Pericardium fibroblast (primary cell): ENCODE data around the gene GPRIN2. TPM values are rescaled to one million over a fixed set of nuclear protein-coding genes. Genes with fewer than 3 reads are reported as not detected.

Experiments used
- total RNA-seq: library from RNA; depleted of rRNA; stranded (reverse); fragments of >200 nt; gene quantifications from 2 replicates; pipeline ENCODE4 v1.2.3, GENCODE V29; 2015

The GPRIN2 gene
- 0.58 TPM in 1 of 2 replicates, not detected in the other for total RNA-seq

DNA sequence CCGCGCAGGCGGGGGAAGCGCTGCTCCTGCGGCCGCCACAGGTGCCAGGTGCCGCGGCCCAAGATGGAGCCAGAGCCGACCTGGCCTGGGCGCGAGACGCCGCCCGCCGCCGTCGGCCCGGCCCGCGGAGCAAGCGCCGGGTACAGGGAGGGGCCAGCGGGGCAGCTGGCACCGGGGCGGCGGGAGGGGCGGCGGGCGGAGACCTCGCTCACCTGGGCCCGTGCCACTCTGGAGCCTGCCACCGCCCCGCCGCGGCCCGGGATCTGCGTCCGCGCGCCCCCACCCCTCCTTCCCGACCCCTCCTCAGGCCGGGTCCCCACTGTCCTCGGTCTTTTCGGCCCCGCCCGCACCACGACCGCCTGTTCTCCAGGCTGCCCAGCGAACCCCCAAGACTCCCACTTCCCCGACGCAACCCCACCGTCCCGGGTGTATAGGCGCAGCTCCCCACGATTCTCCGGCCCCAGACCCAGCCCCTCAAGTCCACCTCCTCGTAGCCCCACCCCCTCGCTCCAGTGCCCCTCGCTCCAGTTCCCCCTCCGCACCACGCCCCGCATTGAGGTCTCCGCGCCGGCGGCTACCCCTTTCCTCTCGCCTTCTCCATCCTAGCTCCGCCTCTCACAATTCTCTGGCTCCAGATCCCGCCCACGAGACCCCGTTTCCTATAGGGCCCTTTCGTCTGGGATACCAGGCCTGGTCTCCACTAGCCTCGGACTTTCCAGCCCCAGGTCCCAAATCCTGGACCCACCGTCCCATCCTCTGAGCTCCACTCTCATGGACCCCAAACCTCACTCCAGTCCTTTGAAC lies at the start of gene GPRIN2:
Gene GPRIN2, minus strand, starts transcription at position 144 of the 804 bp plus-strand sequence. CDS start 5,922 bp downstream, outside the sequence.

DNA sequence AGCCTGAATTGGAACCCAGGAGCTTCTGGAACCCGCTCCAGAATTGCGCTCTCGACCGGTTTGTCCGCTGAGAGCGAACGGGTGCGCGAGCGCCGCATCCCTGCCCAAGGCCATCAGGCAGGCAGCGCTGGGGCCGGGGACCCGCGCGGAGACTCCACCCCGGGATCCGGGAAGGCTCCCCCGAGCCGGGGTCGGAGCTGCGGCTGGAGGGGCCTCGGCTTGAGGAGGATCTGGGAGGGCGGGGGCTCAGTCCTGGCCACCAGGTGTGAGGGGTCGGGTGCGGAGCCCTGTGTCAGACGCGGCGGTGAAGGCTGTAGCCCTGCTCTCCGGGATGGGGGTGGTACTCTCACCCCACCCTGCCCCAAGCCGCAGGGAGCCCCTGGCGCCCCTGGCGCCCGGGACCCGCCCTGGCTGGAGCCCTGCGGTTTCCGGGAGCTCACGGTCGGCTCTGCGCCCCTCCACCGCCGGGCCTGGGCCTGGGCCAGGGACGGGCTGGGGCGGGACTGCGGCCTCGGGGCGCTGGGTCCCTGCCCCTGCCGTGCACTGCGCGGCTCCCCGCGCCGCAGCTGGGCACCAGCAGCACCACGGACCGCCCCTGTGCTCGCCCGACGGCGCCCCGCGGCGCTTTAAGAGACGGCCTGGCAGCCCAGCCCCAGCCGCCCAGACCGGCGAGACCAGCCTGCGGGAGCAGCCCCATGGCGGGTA lies 22.2 kb upstream of the GPRIN2 start, which contains the start of gene SYT15:
Gene SYT15, plus strand, starts transcription at position 655 of the 705 bp plus-strand sequence. Its CDS starts 41 bp downstream, at position 696.

Other genes with a start within 250 kb of the GPRIN2 start
- gene ANXA8L1, start 180.9 kb downstream of the GPRIN2 start, total RNA-seq = 9.3 TPM in 1 of 2 replicates, not detected in the other
- gene NPY4R, start 90.7 kb downstream of the GPRIN2 start, total RNA-seq = 0.82 TPM in 1 of 2 replicates, not detected in the other
- 2.2 and 3.2 TPM in 2 replicates for gene SYT15, start 22.5 kb upstream of the GPRIN2 start, total RNA-seq